Kidney (tissue), 14 donors: Measurements from ENCODE around the gene METTL6. TPM values are rescaled to one million over a fixed set of nuclear protein-coding genes. Genes with fewer than 3 reads are reported as not detected.

ENCODE experiments used
- DNase-seq, 5 donors: peaks; one replicate each; pipeline ENCODE4 v3.0.0-alpha.2; 2013 to 2020
- FAIRE-seq: peaks from 2 replicates; lab custom pipeline; 2012; peaks lifted over from hg19 to GRCh38; lab: Jason Lieb, UNC
- H3K27ac ChIP-seq, 2 donors: one replicate each; pipeline ENCODE4 v1.7.0; 2013; ENCODE audit warnings: low read depth in 2 of 2, low read length in 2 of 2, inconsistent platforms in 1 of 2
- H3K27me3 ChIP-seq: one replicate; pipeline ENCODE4 v1.7.1; 2013; ENCODE audit warnings: low read length, inconsistent platforms; ENCODE audit not compliant: control insufficient read depth, insufficient read depth
- H3K36me3 ChIP-seq, 3 donors: one replicate each; pipeline versions ENCODE4 v1.7.0 to v1.7.1; 2013; ENCODE audit warnings: low read length in 3 of 3, control low read depth in 1 of 3, inconsistent platforms in 1 of 3; ENCODE audit not compliant: insufficient read depth in 3 of 3, control insufficient read depth in 2 of 3
- H3K4me1 ChIP-seq, 3 donors: one replicate each; pipeline versions ENCODE4 v1.7.0 to v1.7.1; 2013; ENCODE audit warnings: low read length in 3 of 3, inconsistent platforms in 1 of 3, low read depth in 1 of 3; ENCODE audit not compliant: control insufficient read depth in 2 of 3, insufficient read depth in 2 of 3
- H3K4me3 ChIP-seq, 3 donors: one replicate each; pipeline versions ENCODE4 v1.7.0 to v1.8.1; 2013; ENCODE audit warnings: low read length in 3 of 3, control low read depth in 1 of 3, inconsistent platforms in 1 of 3
- H3K9ac ChIP-seq, 3 donors: one replicate each; pipeline versions ENCODE4 v1.7.0 to v1.7.1; 2013; ENCODE audit warnings: low read length in 3 of 3, control low read depth in 1 of 3, inconsistent platforms in 1 of 3
- H3K9me3 ChIP-seq, 3 donors: one replicate each; pipeline versions ENCODE4 v1.7.0 to v1.7.1; 2013; ENCODE audit warnings: low read length in 3 of 3, control low read depth in 1 of 3, inconsistent platforms in 1 of 3; ENCODE audit not compliant: control insufficient read depth in 2 of 3, insufficient read depth in 1 of 3
- CTCF ChIP-seq: IDR thresholded peaks from 3 replicates; pipeline ENCODE4 v1.5.1; 2012; ENCODE audit warnings: mild to moderate bottlenecking, moderate library complexity, borderline replicate concordance; ENCODE audit not compliant: insufficient read depth; ENCODE audit errors: extremely low read depth
- intact Hi-C: fragments of 100-400 bp; cut with DNase I; formaldehyde crosslinking; loops from one replicate; pipeline ENCODE4 v1.11.1; 2022
- polyA plus RNA-seq: library from polyadenylated mRNA; stranded (reverse); fragments of 350-450 nt; fragmentation: Illumina TruSeq; extraction: RNeasy Lipid Tissue Mini Kit (QIAGEN cat#74804); gene quantifications from one replicate; pipeline ENCODE4 v1.2.3, GENCODE V29; 2014; ENCODE audit warnings: low read depth, low replicate concordance; ENCODE audit not compliant: insufficient read depth
- total RNA-seq: library from RNA; stranded (reverse); fragmentation: NEBNext Ultra II Directional; extraction: Animal tissue kit (Norgen Biotek cat#: 25700); gene quantifications from one replicate; pipeline ENCODE4 v1.2.1, GENCODE V29; 2021
- donor health status: control.
- donor health status: control.
- donor health status: control.
- donor health status: control.
- donor health status: control.
- donor health status: DM: yes; HTN: yes; CAD: no.
- donor health status: Normal renal cell carcinoma (clear cell type).

The METTL6 gene
- total and polyA plus RNA-seq, 2 donors from 2014 or later = 9.7 to 18.6 TPM

GRCh38 chr3:15360788-15361493, 66.4 kb downstream of the METTL6 start:
- FAIRE-seq = no peak
- Histone ChIP-seq H3K9ac (no peak overlapping the region), H3K27ac (no peak overlapping the region), H3K4me1 (peaks cover 0 to 26% (median 11%) of the 10 kb centered on the region in 3 donors), H3K9me3 (no peaks in the 10 kb centered on the region), H3K27me3 (no peaks in the 10 kb centered on the region), H3K4me3 (no peak overlapping the region), H3K36me3 (no peaks in the 10 kb centered on the region)
- peak in 1 of 5 donors; percentile 15 for DNase-seq
- intact Hi-C loops = no loop called here
- no peak for TF ChIP-seq CTCF

Other genes starting within 250 kb of the METTL6 start
- gene CAPN7, start 221.3 kb downstream of the METTL6 start, total RNA-seq = 40.7 TPM
- 14.9 TPM for gene CAPN7, start 221.3 kb downstream of the METTL6 start, polyA plus RNA-seq
- 109 TPM for gene SH3BP5, start 95.0 kb downstream of the METTL6 start, total RNA-seq
- 39.1 TPM for gene SH3BP5, start 95.0 kb downstream of the METTL6 start, polyA plus RNA-seq
- gene EAF1, start 54 bp upstream of the METTL6 start, total RNA-seq = 16.1 TPM
- gene EAF1, start 54 bp upstream of the METTL6 start, polyA plus RNA-seq = 8.3 TPM
- 4.3 TPM for gene COLQ, start 94.2 kb upstream of the METTL6 start, total RNA-seq
- gene COLQ, start 94.2 kb upstream of the METTL6 start, polyA plus RNA-seq = 1.2 TPM
- gene HACL1, start 174.0 kb upstream of the METTL6 start, total RNA-seq = 27.1 TPM
- 25.3 TPM for gene HACL1, start 174.0 kb upstream of the METTL6 start, polyA plus RNA-seq
- gene BTD, start 174.2 kb upstream of the METTL6 start, total RNA-seq = 22.7 TPM
- gene BTD, start 174.2 kb upstream of the METTL6 start, polyA plus RNA-seq = 37.2 TPM